Measurements from ENCODE around the gene KCNJ6.
"Not testable (repeated sequence)": the region's sequence is repeated elsewhere in the genome, so short reads cannot be mapped to it uniquely, and the experiment has no call there.

KCNJ6 gene

GRCh38 chr21:37765221-37765900, 150.9 kb downstream of the KCNJ6 start:
- DNase-seq = no peak

- no peak for DNase-seq
Measured at GRCh38 chr21:37764691-37765090, 151.6 kb downstream of the KCNJ6 start.

GRCh38 chr21:37763298-37763697, 153.0 kb downstream of the KCNJ6 start:
- no peak for DNase-seq

GRCh38 chr21:37762606-37763005, 153.7 kb downstream of the KCNJ6 start:
- DNase-seq = no peak

GRCh38 chr21:37761406-37761805, 154.9 kb downstream of the KCNJ6 start:
- DNase-seq = not testable (repeated sequence)

GRCh38 chr21:37759777-37760176, 156.5 kb downstream of the KCNJ6 start:
- no peak for DNase-seq

GRCh38 chr21:37758982-37759381, 157.3 kb downstream of the KCNJ6 start:
- peak; percentile 1 to 24 for DNase-seq

- no peak for DNase-seq
Measured at GRCh38 chr21:37757606-37758376, 158.5 kb downstream of the KCNJ6 start.

- DNase-seq = no peak
Measured at GRCh38 chr21:37753122-37753599, 163.1 kb downstream of the KCNJ6 start.

- no peak for DNase-seq
Measured at GRCh38 chr21:37751268-37751975, 164.8 kb downstream of the KCNJ6 start.

GRCh38 chr21:37749132-37749531, 167.1 kb downstream of the KCNJ6 start:
- DNase-seq = no peak

GRCh38 chr21:37748351-37748750, 167.9 kb downstream of the KCNJ6 start:
- no peak for DNase-seq

GRCh38 chr21:37746849-37747248, 169.4 kb downstream of the KCNJ6 start:
- no peak for DNase-seq

GRCh38 chr21:37744551-37744950, 171.7 kb downstream of the KCNJ6 start:
- no peak for DNase-seq

- DNase-seq = no peak
Measured at GRCh38 chr21:37742532-37742931, 173.7 kb downstream of the KCNJ6 start.

- no peak for DNase-seq
Measured at GRCh38 chr21:37742115-37742514, 174.1 kb downstream of the KCNJ6 start.

- no peak for DNase-seq
Measured at GRCh38 chr21:37737996-37738395, 178.3 kb downstream of the KCNJ6 start.

- DNase-seq = no peak
Measured at GRCh38 chr21:37737507-37737906, 178.8 kb downstream of the KCNJ6 start.

- DNase-seq = no peak
Measured at GRCh38 chr21:37734846-37735245, 181.4 kb downstream of the KCNJ6 start.

GRCh38 chr21:37732927-37733326, 183.3 kb downstream of the KCNJ6 start:
- DNase-seq = no peak

- DNase-seq = no peak
Measured at GRCh38 chr21:37724201-37724600, 192.1 kb downstream of the KCNJ6 start.

GRCh38 chr21:37717534-37717933, 198.7 kb downstream of the KCNJ6 start:
- DNase-seq = no peak

- not testable (repeated sequence) for DNase-seq
Measured at GRCh38 chr21:37712569-37712934, 203.7 kb downstream of the KCNJ6 start.
